NCI-H226 (cell line): ENCODE data around the gene H3-3A.

Source experiments
- DNase-seq: peaks from one replicate; pipeline ENCODE4 v3.0.0-alpha.2; 2015

H3-3A gene

GRCh38 chr1:226116673-226117072, 54.2 kb downstream of the H3-3A start:
- no peak for DNase-seq

GRCh38 chr1:226117330-226117729, 54.8 kb downstream of the H3-3A start:
- no peak for DNase-seq

GRCh38 chr1:226118357-226118756, 55.8 kb downstream of the H3-3A start:
- DNase-seq = no peak

GRCh38 chr1:226119169-226119568, 56.7 kb downstream of the H3-3A start:
- DNase-seq = no peak

GRCh38 chr1:226120398-226120797, 57.9 kb downstream of the H3-3A start:
- no peak for DNase-seq

GRCh38 chr1:226121049-226121586, 58.6 kb downstream of the H3-3A start:
- no peak for DNase-seq
